Activated CD8-positive, alpha-beta T cell treated with anti-CD3 and anti-CD28 coated beads for 36 hours (primary cell): ENCODE measurements around the gene CCDC13. TPM values are rescaled to one million over a fixed set of nuclear protein-coding genes. Genes with fewer than 3 reads are reported as not detected.

Source experiments
- ATAC-seq: fragments of 200-7000 bp; cut with Tn5 transposase; one replicate; pipeline ENCODE4 v1.10.0; 2021; ENCODE audit warnings: mild to moderate bottlenecking, moderate library complexity
- CTCF ChIA-PET: fragments of 350-600 bp; sonication (Branson Sonifier 250); formaldehyde crosslinking; loops from one replicate; lab custom pipeline; 2021; ENCODE audit warnings: antibody characterized with exemption; lab: Charles Lee
- POLR2A ChIA-PET: fragments of 350-600 bp; sonication (Branson Sonifier 250); formaldehyde crosslinking; loops from one replicate; lab custom pipeline; 2021; ENCODE audit warnings: antibody characterized with exemption; lab: Charles Lee
- DNase-seq: peaks from one replicate; pipeline ENCODE4 v3.0.0-alpha.2; 2020
- H3K27ac Mint-ChIP-seq: one replicate; pipeline ENCODE4 v1.8.0; 2021; ENCODE audit warnings: mild to moderate bottlenecking, mixed read lengths
- H3K27me3 Mint-ChIP-seq: one replicate; pipeline ENCODE4 v1.8.0; 2021; ENCODE audit warnings: mixed read lengths
- H3K36me3 Mint-ChIP-seq: one replicate; pipeline ENCODE4 v1.8.0; 2021; ENCODE audit warnings: low read depth, mixed read lengths
- H3K4me1 Mint-ChIP-seq: one replicate; pipeline ENCODE4 v1.8.0; 2021; ENCODE audit warnings: low read depth, mixed read lengths
- H3K4me3 Mint-ChIP-seq: one replicate; pipeline ENCODE4 v1.8.0; 2021; ENCODE audit warnings: mild to moderate bottlenecking, moderate library complexity, mixed read lengths
- H3K9me3 Mint-ChIP-seq: one replicate; pipeline ENCODE4 v1.8.0; 2021; ENCODE audit warnings: mixed read lengths
- intact Hi-C: fragments of 100-400 bp; cut with micrococcal nuclease; formaldehyde crosslinking; loops from one replicate; pipeline ENCODE4 v1.10.0; 2022
- total RNA-seq, 2 experiments: library from RNA; stranded (reverse); gene quantifications; one replicate each; pipeline ENCODE4 v1.2.3, GENCODE V29; 2021
- TF ChIP-seq, protein P1 (sequence below): fragments of 200-600 bp; IDR thresholded peaks from one replicate; pipeline ENCODE4 v1.8.0; 2022; ENCODE audit warnings: antibody characterized with exemption, mild to moderate bottlenecking

The CCDC13 gene
- total RNA-seq, 2 experiments from 2014 or later = 0.29 TPM; not detected in 1

DNA sequence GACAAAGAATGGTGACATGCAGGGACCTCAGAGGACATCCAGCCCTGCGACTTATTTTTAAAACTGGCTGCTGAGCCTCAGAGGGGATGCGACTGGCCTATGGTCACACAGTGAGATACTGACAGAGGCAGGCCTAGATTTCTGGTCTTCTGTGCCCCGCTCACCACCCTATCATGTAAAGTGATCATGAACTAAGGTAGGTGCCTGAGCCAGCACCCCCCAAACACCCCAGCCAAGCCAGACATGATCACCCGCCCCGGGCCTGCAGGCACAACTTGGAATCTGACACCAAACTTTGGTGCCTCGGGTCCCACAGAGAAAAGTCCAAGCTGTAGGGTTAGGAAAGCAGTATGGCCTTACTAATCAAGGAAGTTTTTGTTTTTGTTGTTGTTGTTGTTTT, 36.5 kb downstream of the CCDC13 start:
- TF ChIP-seq, protein P1, sequence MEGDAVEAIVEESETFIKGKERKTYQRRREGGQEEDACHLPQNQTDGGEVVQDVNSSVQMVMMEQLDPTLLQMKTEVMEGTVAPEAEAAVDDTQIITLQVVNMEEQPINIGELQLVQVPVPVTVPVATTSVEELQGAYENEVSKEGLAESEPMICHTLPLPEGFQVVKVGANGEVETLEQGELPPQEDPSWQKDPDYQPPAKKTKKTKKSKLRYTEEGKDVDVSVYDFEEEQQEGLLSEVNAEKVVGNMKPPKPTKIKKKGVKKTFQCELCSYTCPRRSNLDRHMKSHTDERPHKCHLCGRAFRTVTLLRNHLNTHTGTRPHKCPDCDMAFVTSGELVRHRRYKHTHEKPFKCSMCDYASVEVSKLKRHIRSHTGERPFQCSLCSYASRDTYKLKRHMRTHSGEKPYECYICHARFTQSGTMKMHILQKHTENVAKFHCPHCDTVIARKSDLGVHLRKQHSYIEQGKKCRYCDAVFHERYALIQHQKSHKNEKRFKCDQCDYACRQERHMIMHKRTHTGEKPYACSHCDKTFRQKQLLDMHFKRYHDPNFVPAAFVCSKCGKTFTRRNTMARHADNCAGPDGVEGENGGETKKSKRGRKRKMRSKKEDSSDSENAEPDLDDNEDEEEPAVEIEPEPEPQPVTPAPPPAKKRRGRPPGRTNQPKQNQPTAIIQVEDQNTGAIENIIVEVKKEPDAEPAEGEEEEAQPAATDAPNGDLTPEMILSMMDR = no peak
- H3K4me1 Mint-ChIP-seq = no peaks in the 10 kb centered on the region
- no peaks in the 10 kb centered on the region for H3K9me3 Mint-ChIP-seq
- ChIA-PET CTCF (no interaction called here), POLR2A (no interaction called here)
- ATAC-seq (no peak), DNase-seq (no peak)
- no peak overlapping the region for H3K4me3 Mint-ChIP-seq
- intact Hi-C loops = no loop called here
- no peak overlapping the region for H3K27ac Mint-ChIP-seq
- no peaks in the 10 kb centered on the region for H3K36me3 Mint-ChIP-seq
- no peaks in the 10 kb centered on the region for H3K27me3 Mint-ChIP-seq

DNA sequence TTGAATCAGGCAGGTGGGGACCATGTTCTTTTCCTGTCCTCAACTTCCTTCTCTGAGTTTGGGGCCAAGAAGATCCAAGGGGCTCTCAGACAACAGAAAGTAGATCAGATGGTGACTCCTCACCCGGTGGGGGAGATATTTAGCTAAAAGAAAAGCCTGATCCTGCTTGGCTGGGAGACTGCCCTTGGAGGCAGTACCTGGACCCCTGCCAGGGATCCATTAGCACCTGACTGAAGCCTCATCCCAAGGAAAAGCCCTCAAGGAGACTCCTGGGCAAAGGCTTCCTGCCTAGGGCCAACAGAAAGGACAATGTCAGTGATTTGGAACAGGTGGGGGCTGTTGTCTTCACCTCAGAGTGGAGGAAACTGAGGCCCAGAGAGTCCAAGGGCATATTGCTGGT, 37.0 kb downstream of the CCDC13 start:
- intact Hi-C loops = no loop called here
- ChIA-PET CTCF (no interaction called here), POLR2A (no interaction called here)
- H3K36me3 Mint-ChIP-seq = no peaks in the 10 kb centered on the region
- TF ChIP-seq, protein P1 = no peak
- ATAC-seq (no peak), DNase-seq (no peak)
- no peak overlapping the region for H3K4me3 Mint-ChIP-seq
- H3K4me1 Mint-ChIP-seq = no peaks in the 10 kb centered on the region
- no peaks in the 10 kb centered on the region for H3K9me3 Mint-ChIP-seq
- H3K27me3 Mint-ChIP-seq = no peaks in the 10 kb centered on the region
- H3K27ac Mint-ChIP-seq = no peak overlapping the region

DNA sequence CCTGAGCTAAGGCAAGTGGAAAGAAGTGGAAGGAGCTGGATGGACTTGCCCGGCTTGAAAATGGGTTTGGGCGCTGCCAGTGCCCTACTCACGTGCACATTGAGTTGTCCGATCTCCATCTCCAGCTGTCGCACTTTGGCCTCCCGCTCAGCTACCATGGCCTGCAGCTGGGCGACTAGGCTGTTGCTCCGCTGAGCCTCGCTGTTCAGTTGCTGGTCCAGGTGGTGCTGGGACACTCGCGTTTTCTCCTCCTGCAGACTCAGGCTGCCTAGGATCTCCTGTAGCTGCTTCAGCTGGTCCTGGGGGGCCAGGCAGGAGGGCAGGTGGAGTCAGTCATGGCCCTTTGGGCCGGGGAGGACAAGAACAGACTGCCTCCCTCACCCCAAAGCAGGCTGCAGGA, 37.4 kb downstream of the CCDC13 start:
- Mint-ChIP-seq H3K4me3 (no peak overlapping the region), H3K4me1 (no peaks in the 10 kb centered on the region), H3K9me3 (no peaks in the 10 kb centered on the region), H3K27ac (no peak overlapping the region), H3K36me3 (no peaks in the 10 kb centered on the region), H3K27me3 (no peaks in the 10 kb centered on the region)
- CTCF ChIA-PET = interaction anchor here (1.0 to 1.6 kb wide), 2 partner anchors 8 to 10 kb away, joined by 3 read pairs; no protein-coding TSS in a partner anchor
- no peak for ATAC-seq
- POLR2A ChIA-PET = no interaction called here
- DNase-seq = no peak
- intact Hi-C loops = no loop called here
- TF ChIP-seq, protein P1 = no peak

DNA sequence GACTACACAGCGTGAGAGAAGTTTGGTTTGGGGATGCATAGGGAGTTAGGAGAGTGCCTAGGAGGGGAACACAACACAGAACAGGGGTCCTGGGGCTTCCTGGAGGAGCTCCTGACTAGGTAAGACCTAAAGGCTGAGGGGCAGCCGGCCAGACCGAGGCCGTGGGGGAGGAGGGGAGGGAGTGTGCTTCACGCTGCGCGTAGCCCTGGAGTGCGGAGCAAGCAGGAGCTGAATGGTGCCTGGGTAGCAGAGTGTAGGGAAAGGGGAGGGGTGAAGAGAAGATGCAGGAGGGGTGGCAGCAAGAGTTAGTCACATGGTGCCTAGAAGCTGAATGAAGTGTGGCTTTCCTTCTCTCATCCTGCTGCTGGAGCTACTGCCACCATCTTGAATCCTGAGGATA, 38.0 kb downstream of the CCDC13 start:
- Mint-ChIP-seq H3K4me1 (no peaks in the 10 kb centered on the region), H3K36me3 (no peaks in the 10 kb centered on the region), H3K27me3 (no peaks in the 10 kb centered on the region), H3K4me3 (no peak overlapping the region), H3K9me3 (no peaks in the 10 kb centered on the region), H3K27ac (no peak overlapping the region)
- DNase-seq (no peak), ATAC-seq (no peak)
- POLR2A ChIA-PET = no interaction called here
- intact Hi-C loops = no loop called here
- TF ChIP-seq, protein P1 = no peak
- CTCF ChIA-PET = interaction anchor here (1.0 to 1.6 kb wide), 2 partner anchors 9 to 10 kb away, joined by 3 read pairs; no protein-coding TSS in a partner anchor

DNA sequence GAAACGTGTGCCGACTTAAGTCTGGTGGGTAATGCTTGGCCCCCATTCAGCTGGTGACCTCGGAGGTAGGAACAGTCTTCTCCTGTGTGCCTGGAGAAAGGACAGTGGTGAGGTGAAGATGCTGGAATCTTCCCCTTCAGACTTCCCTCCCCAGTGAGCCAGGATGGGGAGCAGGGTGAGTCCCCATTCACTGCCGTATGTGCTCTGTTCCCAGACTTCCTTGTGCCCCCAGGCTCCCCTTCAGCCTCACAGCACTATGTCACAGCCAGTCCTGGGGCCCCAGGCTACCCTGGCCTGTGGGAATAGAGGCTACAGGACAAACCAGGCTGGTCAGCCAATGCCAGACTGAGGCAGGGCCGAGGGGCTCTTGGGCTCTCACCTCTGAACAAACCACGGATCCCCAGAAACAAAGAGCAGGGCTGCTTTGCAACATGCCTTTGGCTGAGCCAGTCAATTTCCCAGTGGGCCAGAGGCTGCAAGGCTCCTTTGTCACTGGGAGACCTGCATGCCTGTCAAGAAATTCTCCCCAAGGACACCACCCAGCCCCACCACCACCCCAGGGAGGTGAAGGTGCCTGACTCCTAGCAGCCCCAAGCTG, 38.7 kb downstream of the CCDC13 start:
- intact Hi-C loops = no loop called here
- POLR2A ChIA-PET = no interaction called here
- Mint-ChIP-seq H3K27ac (no peak overlapping the region), H3K36me3 (no peaks in the 10 kb centered on the region), H3K4me3 (no peak overlapping the region), H3K27me3 (no peaks in the 10 kb centered on the region), H3K4me1 (no peaks in the 10 kb centered on the region), H3K9me3 (no peaks in the 10 kb centered on the region)
- CTCF ChIA-PET = interaction anchor here (1.0 to 1.6 kb wide), 5 partner anchors 8 to 13 kb away, joined by 3 to 4 read pairs (median 3); no protein-coding TSS in a partner anchor
- ATAC-seq (no peak), DNase-seq (no peak)
- TF ChIP-seq, protein P1 = no peak
